Measurements from ENCODE around the gene ZNF684. TPM values are rescaled to one million over a fixed set of nuclear protein-coding genes. Genes with fewer than 3 reads are reported as not detected.

Gene ZNF684
- total RNA-seq, 2 experiments from 2014 or later, result 8.7 to 10.0 TPM

GRCh38 chr1:40592107-40592803 lies 60.8 kb downstream of the ZNF684 start:
- CTCF ChIA-PET, result interaction anchor here (0.7 to 2.1 kb wide), 4 partner anchors 48 to 452 kb away, joined by 3 to 4 read pairs (median 3); partner anchors contain the start of gene ZNF684
- Mint-ChIP-seq H3K9me3 (ENCODE audit: low read depth) (no peaks in the 10 kb centered on the region), H3K36me3 (no peaks in the 10 kb centered on the region), H3K4me3 (no peak overlapping the region), H3K27me3 (peaks cover 18% of the 10 kb centered on the region), H3K27ac (no peak overlapping the region), H3K4me1 (peaks cover 14% of the 10 kb centered on the region)
- peak; percentile 45 for ATAC-seq
- peak; percentile 44 for DNase-seq

GRCh38 chr1:40593449-40594186 lies 62.2 kb downstream of the ZNF684 start:
- CTCF ChIA-PET, result interaction anchor here (0.7 to 2.1 kb wide), 6 partner anchors 17 to 355 kb away, joined by 3 to 4 read pairs (median 4); no protein-coding TSS in a partner anchor

GRCh38 chr1:40594187-40594531 lies 62.7 kb downstream of the ZNF684 start:
- Mint-ChIP-seq H3K36me3 (no peaks in the 10 kb centered on the region), H3K27ac (no peak overlapping the region), H3K9me3 (ENCODE audit: low read depth) (no peaks in the 10 kb centered on the region), H3K27me3 (peaks cover 24% of the 10 kb centered on the region), H3K4me1 (peaks cover 14% of the 10 kb centered on the region), H3K4me3 (no peak overlapping the region)
- CTCF ChIA-PET, result interaction anchor here (0.7 to 2.1 kb wide), 6 partner anchors 16 to 355 kb away, joined by 3 to 4 read pairs (median 4); no protein-coding TSS in a partner anchor
- no peak for DNase-seq
- ATAC-seq, result no peak

More at GRCh38 chr1:40593449-40594186, 62.2 kb downstream of the ZNF684 start:
- no peaks in the 10 kb centered on the region for H3K9me3 Mint-ChIP-seq (ENCODE audit: low read depth)
- H3K27me3 Mint-ChIP-seq, result peaks cover 21% of the 10 kb centered on the region
- H3K27ac Mint-ChIP-seq, result no peak overlapping the region
- H3K4me1 Mint-ChIP-seq, result peaks cover 14% of the 10 kb centered on the region
- no peaks in the 10 kb centered on the region for H3K36me3 Mint-ChIP-seq
- DNase-seq (no peak), ATAC-seq (no peak)
- H3K4me3 Mint-ChIP-seq, result no peak overlapping the region

GRCh38 chr1:40595623-40596022 lies 64.2 kb downstream of the ZNF684 start:
- CTCF ChIA-PET, result interaction anchor here (0.7 kb wide), 1 partner anchor 463 kb away, joined by 3 read pairs; no protein-coding TSS in a partner anchor
- Mint-ChIP-seq H3K27me3 (peaks cover 31% of the 10 kb centered on the region), H3K4me3 (no peak overlapping the region), H3K9me3 (ENCODE audit: low read depth) (no peaks in the 10 kb centered on the region), H3K4me1 (peaks cover 14% of the 10 kb centered on the region), H3K27ac (no peak overlapping the region), H3K36me3 (no peaks in the 10 kb centered on the region)
- DNase-seq (no peak), ATAC-seq (no peak)

Other genes starting within 250 kb of the ZNF684 start
- gene COL9A2, start 214.4 kb upstream of the ZNF684 start, total RNA-seq, result 10 to 100 TPM in 1 of 2 experiments, 1 to 10 TPM in 1; 8.3 to 12.4 TPM
- 100 to 1,000 TPM; 116 to 145 TPM for gene SMAP2, start 157.9 kb upstream of the ZNF684 start, total RNA-seq
- gene ZFP69B, start 81.2 kb upstream of the ZNF684 start, total RNA-seq, result 1 to 10 TPM; 3.8 to 5.1 TPM
- gene ZFP69, start 54.3 kb upstream of the ZNF684 start, total RNA-seq, result 1 to 10 TPM; 1.4 TPM
- gene EXO5, start 22.9 kb upstream of the ZNF684 start, total RNA-seq, result 10 to 100 TPM; 15.4 to 15.9 TPM
- 1 to 10 TPM; 2.1 to 5.3 TPM for gene RIMS3, start 134.0 kb downstream of the ZNF684 start, total RNA-seq
- gene NFYC, start 160.1 kb downstream of the ZNF684 start, total RNA-seq, result 10 to 100 TPM; 71.1 to 91.2 TPM